ENCODE results near the gene ZNF281.
"Not testable (repeated sequence)": the region's sequence is repeated elsewhere in the genome, so short reads cannot be mapped to it uniquely, and the experiment has no call there.

Gene ZNF281

DNA sequence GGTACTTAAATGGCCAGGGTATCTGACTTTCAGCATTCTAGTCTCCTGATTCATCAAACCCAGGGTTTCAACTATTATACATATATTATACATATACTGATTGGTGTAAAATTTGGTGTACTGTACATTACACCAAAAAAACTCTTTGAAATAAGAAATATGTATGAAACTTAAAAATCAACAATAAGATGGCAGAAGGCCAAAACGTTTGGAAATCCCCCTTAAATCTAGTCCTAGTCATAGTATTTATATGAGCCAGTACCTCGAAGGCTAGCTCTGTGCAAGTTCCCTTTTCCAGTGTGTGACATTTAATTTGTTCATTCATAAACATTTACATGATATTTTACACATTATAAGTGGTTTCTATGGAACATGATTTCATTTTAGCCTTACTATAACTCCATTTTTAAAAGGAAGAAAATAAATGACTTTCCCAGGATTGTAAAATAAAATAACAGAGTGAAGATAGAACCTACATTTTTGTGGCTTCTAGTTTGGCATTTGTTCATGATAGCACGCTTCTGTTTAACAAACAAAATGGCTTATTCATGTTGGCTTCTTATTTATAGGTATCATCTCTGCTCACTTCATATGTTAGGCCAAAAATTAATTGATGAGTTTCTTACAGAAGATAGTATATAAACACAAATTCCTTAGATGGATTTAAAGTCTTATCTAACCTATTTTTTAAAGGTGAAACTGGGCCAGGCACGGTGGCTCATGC lies 18.8 kb upstream of the ZNF281 start:
- peak in 1 of 2 experiments; percentile 41 for DNase-seq (ENCODE audit: low read depth in 2 of 2)

DNA sequence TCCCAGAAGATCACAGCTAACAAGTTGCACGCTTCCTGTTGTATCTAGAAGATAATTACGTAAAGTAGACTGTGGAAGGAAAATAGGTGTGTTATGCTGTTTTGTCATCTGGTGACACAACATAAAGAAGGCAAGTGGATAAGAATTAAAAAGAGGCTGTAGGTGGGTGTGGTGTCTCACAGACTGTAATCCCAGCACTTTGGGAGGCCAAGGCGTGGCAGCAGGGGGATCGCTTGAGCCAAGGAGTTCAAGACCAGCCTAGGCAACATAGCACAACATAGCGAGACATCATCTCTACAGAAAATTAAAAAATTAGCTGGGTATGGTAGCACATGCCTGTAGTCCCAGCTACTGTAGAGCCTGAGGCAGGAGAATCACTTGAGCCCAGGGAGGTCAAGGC lies 17.9 kb upstream of the ZNF281 start:
- DNase-seq (ENCODE audit: low read depth in 2 of 2): no peak

DNA sequence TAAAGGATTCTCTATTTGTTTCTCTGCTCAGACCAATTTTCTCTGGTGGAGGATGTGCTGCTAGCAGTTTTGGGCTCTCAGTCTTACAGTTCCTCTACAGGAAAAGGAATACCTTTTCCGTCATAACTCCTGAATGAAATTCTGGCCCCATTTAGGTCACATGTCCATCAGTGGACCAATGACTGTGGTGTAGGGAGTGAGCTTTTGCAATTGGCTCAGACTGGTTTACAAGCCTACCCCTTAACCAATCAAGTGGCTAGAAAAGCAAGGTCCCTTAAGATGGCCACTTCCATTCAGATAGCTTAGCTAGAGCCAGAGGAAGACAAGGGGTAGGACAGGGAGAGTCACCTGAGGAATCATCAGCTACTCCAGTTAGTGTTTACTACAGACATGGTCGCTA lies 16.4 kb upstream of the ZNF281 start:
- DNase-seq (ENCODE audit: low read depth in 2 of 2): no peak

DNA sequence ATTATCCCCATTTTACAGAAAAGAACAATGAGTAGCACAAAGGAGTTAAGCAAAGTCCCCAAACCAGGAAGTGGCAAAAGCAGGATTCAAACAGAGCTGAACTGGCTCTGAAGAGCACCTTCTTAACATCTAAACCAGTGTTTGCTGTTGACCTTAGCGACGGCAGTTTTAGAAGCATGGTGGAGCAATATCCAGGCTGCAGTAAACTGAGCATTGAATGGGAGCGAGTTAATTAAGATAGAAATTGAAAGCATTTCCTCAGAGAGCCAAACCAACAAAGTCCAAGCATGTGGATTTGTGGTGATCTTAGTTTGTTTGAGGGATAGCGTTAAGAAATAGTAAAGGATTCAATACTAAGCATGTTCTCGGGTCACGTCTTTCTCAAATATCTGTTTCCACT lies 13.4 kb upstream of the ZNF281 start:
- no peak for DNase-seq (ENCODE audit: low read depth in 2 of 2)

DNA sequence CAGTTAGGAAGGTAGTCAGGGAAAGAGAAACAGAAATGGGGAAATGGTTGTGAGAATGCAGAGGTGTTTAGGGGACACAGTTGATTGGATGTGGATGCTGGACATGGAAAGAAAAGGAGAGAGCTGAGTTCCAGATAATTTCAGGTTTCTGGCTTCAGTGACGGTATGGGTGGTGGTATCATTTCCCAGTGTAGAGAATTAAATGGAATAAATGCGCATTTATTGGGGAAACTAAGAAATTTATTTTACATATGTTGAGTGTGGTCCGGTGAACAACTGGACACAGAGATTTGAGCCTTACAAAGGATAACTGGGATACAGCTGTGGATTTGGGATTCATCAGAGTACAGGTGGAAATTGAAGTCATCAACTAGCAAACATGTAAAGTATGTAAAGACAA lies 12.4 kb upstream of the ZNF281 start:
- no peak for DNase-seq (ENCODE audit: low read depth in 2 of 2)

DNA sequence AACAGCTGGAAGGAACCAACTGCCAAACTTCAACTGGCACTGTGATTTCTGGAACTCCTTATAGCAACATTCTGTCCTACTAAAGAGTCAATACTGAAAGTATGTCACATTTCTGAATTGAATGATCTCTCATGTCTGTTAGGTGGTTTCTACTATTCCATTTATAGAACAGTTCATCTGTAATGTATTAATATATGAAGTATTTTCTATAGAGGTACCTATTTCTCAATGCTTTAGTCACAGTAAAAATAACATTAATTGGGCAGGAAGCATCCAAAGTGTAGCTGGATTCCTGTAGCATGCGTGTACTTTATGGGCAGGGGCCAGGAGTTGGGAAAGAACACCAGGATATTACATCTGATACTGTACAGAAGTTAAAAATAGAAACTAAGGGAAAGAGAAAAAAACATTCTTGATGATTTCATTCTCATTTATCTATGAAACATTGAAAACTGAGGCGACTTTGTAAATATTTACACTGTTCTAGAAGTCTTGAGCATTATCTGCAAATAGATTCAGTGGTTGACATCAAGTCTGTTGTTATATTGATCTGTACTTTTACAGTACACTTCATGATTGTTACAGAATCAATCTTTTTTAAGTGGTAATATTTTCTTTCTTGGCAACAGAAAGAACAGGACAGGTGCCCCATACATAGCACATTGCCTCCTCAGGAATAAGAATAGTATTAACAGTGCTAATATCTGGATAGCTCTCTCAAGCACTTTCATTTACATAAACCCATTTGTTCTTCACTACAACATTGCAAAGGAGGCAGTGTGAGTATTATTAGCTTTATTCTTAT lies 6.2 kb upstream of the ZNF281 start:
- peak; percentile 98 for DNase-seq (ENCODE audit: low read depth in 2 of 2)

DNA sequence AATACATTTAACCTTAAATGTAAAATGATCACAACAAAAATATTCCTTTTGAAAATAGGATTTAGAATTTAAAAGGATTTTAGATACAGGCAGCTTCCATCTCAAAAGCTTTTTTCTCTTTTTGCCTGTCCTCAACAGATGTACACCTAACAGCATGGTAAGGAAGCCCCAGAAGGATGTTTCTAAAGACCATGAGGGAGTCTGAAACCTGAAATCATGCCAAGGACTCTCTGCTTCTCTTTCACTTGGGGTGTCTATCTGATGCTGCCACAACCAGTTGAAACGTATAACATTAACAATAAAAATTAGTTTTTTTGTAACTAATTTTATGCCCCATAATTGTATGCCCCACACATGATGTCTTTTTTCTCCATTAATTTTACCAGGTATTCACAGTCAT lies 5.4 kb upstream of the ZNF281 start:
- DNase-seq (ENCODE audit: low read depth in 2 of 2): no peak

DNA sequence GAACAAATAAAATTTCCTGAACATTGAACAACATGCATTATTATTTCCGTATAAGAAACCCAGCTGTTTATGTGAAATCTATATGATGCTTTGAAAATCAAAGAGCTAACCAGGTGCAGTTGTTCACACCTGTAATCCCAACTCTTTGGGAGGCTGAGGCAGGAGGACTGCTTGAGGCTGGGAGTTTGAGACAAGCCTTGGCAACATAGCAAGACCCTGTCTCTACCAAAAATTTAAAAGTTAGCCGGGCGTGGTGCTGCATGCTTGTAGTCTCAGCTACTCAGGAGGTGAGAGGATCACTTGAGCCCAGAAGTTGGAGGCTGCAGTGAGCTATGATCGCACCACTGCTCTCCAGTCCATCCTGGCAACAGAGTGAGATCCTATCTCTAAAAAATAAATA lies 4.8 kb upstream of the ZNF281 start:
- no peak for DNase-seq (ENCODE audit: low read depth in 2 of 2)

DNA sequence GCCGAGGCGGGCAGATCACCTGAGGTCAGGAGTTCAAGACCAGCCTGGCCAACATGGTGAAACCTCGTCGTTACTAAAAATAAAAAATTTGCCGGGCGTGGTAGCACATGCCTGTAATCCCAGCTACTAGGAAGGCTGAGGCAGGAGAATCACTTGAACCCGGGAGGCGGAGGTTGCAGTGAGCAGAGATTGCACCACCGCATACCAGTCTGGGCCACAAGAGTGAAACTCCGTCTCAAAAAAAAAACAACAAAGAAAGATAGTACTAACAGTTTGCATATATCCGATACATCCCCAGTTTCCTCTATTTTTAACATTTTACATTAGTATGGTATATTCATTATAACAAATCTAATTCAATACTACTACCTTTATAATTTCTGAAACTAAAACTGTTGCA lies 3.9 kb upstream of the ZNF281 start:
- not testable (repeated sequence) for DNase-seq (ENCODE audit: low read depth in 2 of 2)

DNA sequence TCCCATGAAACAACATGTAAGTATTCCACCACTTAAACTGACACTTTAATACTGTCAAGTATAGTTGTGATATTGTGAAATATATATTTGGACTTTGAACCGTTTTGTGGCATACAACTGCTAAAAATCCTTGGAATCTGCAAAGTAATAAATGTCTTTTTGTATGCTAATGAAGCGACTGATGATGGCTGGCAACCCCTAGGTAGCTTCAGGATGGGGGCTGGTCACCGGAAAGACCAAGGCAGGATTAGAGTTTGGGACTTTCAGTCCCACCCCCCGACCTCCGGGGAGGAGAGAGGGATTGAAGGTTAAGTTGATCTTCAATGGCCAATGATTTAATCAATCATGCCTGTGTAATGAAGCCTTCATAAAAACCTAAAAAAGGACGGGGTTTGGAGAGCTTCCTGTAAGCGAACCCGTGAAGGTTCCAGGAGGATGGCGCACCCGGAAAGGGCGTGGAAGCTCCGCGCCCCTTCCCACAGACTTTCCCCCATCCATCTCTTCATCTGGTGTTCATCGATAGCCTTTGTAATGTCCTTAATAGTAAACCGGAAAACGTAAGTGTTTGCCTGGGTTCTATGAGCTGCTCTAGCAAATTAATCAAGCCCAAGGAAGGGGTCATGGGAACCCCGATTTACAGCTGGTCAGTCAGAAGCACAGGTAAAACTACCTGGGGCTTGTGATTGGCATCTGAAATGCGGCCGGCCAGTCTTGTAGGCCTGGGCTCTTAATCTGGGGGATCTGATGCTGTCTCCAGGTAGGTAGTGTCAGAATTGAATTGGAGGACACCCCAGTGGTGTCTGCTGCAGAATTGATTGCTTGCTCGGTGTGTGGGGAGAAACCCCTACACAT lies 1.8 kb upstream of the ZNF281 start:
- DNase-seq (ENCODE audit: low read depth in 2 of 2): no peak

DNA sequence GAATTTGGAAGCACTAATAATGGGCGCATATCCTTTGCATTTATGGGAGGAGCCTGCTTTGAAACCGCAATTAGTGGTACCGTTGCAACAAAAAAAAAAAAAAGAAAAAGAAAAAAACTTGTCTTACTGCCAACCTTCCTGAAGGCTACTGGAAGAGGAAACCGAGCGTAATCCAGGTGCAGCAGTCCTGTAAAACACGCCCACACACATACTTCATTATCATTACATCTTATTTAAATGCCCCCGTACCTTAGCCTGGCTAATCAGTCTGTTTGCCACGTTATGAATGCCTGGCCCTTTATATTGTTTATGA lies 686 bp upstream of the ZNF281 start:
- no peak for DNase-seq (ENCODE audit: low read depth in 2 of 2)

DNA sequence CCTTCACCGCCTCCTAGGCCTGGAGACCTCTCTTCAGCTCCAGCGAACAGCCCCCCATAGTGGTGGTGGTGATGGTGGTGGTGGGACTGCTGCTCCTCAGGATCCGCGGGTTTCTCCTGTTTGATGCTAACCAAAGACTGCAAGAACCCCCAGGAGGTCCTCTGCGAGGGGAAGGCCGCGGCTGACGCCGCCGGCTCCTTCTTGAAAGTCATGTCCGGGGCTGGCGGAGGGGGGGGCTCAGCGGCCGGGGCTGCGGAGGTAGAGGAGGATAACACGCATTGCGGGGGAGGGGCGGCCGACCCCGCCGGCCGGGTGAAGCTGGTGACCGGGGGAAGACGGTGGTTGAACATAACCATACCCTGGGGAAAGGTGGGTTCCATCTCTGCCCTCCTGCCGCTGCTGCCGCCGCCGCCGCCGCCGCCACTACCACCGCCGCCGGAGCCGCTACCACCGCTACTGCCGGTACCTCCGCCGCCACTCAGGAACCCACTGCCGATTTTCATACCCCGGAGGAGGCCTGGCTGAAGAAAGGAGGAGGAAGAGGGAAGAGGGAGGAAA lies 554 bp downstream of the ZNF281 start:
- DNase-seq (ENCODE audit: low read depth in 2 of 2): no peak

DNA sequence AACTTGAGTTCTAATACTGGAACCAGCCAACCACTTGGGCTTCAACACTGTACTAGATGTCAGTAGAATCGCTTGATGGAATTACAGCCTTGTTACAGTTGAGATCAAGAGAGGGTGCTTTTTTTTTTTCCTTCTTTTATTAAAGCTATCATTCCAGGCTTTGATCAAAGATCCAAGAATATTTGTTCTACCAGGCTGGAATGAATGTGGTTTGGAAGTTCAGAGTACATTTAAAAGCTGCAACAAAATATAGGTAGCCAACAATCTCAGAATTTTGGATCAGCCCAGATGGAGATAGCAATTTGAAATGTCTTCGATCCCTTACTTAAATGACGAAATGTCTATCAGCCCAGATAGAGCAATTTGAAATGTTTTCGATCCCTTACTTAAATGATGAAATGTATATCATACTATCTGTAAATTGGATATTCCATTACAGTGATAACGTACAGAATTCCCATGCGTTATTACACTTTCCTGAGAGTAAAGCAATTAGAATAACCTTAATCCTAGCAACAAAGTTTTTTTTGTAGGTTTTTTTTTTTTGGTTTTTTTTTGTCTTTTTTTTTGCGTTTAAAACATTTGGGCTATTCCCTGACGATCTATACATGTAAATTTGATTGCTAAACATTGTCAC lies 3.6 kb downstream of the ZNF281 start:
- no peak for DNase-seq (ENCODE audit: low read depth in 2 of 2)

DNA sequence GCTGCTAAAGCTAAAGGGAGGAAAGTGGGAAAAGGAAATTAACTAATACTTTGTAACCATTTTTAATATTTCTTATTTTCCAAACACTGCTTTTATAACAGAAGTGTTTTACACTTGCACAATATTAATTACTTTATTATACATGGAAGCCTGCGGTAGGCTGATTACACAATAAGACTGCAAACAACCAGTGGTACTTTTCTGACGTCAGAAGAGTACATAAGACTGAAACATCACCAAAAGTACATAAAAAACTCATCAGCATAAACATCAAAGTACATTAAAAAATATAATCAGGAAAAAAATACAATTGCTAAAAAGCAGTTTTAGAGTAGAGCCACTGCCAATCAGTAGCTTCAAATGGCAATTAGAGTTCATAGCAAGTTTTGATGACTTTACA lies 4.6 kb downstream of the ZNF281 start:
- no peak for DNase-seq (ENCODE audit: low read depth in 2 of 2)

DNA sequence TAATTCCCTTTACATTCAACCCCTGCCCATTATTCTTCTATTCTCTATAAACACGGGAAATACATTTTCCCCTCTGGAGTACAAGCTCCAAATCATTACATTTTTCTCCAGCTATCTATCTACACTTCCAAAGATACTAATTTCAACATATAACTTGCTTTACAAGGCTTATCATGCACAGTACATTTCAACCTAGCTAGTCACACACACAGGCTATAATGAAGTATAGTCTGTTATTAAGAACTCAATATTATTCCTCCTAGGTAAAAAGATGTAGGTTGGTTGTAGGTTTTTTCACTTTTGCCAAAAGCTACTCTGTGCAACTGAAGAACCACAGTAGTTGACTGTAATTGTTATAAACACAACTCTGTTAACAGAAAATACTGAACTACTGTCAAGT lies 8.1 kb downstream of the ZNF281 start:
- DNase-seq (ENCODE audit: low read depth in 2 of 2): no peak

DNA sequence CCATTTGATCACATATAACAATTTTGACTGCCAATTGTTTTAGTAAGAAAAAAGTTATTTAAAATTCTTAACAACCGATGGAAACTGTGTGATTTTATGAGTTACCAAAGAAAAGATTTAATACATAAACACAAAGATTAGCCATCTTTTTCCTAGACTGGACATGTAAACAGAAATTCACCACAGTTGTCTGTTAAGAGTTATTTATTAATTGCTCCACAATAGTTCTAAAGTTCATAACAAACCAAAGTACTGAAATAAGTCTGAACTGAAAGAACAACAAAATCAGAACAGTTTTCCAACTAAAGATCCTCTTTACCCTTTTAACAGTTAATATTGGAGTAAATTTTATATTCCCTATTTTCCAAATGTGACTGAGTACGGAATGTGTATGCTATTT lies 8.6 kb downstream of the ZNF281 start:
- DNase-seq (ENCODE audit: low read depth in 2 of 2): no peak

DNA sequence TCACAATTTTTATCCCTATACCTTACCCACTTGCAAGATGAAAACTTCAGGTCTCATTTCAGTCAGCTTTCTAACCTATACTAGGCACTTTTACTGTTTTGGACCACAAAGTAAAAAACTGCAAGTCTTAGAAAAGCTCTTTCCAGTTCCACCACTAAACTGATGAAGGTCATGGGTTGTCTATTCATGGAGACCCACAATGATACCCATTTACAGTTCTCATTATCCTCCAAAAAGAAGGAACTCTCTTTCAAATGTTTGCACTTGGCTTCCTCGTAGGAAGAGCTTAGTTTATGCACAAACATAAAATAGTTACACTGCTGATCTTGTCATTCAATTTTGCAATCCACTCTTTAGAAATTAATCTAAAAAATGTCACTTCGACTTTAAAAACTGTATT lies 9.3 kb downstream of the ZNF281 start:
- no peak for DNase-seq (ENCODE audit: low read depth in 2 of 2)

DNA sequence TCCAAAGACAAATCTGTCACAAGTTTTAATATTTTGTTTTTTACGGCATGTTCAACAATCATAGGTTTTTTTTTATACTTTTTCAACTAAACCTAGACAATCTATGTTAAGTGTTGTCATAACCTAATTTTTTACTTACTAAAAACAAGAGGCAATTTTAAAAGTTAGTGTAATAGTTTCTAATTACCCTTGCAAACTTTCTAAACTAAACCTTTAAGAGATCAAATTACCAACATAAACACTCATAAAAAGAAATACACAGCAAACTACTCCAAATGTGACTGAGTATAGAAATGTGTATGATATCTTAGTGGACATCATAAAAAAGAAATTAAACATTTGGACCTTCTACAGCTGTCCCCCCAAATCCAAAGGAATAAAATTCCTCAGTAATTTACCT lies 10.0 kb downstream of the ZNF281 start:
- DNase-seq (ENCODE audit: low read depth in 2 of 2): no peak

DNA sequence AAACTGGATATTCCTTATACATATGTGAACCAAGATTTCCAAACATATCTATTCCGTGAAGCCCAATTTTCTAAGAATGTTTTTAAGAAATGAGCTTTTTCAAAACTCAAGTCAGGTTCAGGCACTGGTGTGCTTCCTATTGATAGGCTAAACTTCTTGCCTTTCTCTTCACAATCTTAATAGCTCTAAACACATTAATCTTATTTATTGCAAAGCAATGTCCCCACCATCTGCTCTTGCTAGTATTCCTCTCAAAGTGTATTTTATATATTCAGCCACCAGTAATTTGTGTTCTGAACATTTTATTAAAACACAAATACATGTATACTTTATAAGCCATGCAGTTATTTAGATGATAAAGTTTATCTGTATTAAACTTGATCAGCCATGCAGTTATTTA lies 11.5 kb downstream of the ZNF281 start:
- no peak for DNase-seq (ENCODE audit: low read depth in 2 of 2)

DNA sequence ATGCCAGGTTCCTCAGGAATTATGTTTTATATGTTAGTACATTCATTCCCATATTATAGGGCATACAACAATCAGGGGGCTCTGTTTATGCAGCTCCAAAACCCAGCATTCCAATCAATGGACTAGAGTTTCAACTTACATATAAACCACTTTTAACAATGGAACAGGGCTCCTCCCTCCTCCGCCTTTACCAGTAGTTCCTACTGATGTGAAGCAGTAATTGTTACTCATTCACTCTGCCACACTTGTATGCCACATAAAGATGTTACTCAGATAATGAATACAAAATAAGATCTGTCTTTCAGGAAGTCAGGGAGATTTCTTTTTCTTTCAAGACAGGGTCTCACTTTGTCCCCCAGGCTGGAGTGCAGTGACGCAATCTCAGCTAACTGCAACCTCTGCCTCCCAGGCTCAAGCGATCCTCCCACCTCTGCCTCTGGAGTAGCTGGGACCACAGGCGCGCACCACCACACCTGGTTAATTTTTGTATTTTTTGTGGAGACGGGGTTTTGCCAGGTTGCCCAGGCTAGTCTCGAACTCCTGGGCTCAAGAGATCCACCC lies 17.1 kb downstream of the ZNF281 start:
- DNase-seq (ENCODE audit: low read depth in 2 of 2): no peak

DNA sequence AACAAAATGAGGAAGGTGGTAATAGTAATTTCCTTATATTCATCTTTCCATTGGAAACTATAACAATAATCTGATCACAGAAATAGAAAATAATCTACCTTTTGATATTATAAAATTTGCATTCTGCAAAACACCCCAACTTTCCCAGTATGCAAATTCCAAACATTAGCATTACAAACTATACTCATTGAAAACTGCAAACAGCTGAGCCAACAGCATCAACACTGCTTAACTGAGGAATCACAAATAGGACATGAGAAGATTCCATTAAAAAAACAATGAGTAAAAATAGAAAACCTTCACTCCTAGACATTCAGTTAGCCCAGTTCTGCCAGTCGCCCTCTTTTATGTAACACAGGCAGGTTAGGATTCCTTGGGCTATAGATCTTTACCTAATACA lies 18.1 kb downstream of the ZNF281 start:
- DNase-seq (ENCODE audit: low read depth in 2 of 2): no peak

DNA sequence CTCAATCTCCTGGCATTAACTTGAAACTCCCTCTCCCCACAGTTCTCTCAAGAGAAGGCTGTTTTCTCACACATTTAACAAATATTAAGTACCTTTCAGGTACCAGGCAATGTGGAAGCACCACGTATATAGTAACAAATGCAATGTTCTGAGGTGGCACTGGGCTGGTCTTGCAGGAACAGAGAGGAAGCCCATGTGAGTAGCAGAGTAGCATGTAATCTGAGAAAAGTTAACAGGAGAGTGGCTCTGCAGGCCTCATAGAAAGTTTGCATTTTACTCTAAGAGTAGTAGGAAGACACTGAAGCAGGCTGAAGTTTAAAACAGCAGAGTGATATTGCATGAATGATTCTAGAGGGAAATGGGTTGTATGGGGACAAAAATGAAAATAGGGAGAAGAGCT lies 21.0 kb downstream of the ZNF281 start:
- DNase-seq (ENCODE audit: low read depth in 2 of 2): no peak
